Islet precursor cell (in vitro differentiated cells): ENCODE measurements around the gene KRTAP10-4.
"Not testable (repeated sequence)": the region's sequence is repeated elsewhere in the genome, so short reads cannot be mapped to it uniquely, and the experiment has no call there.

Experiments used
- DNase-seq: peaks from one replicate; pipeline ENCODE4 v3.0.0-alpha.2; 2018

KRTAP10-4 gene

GRCh38 chr21:44535963-44536362, 37.6 kb upstream of the KRTAP10-4 start:
- DNase-seq = peak; percentile 54

GRCh38 chr21:44537930-44538911, 35.3 kb upstream of the KRTAP10-4 start:
- peak; percentile 35 for DNase-seq

- DNase-seq = no peak
Observed at GRCh38 chr21:44539046-44539445, 34.5 kb upstream of the KRTAP10-4 start.

- peak; percentile 49 for DNase-seq
Observed at GRCh38 chr21:44539991-44540666, 33.4 kb upstream of the KRTAP10-4 start, which contains the start of gene KRTAP10-1. Gene KRTAP10-1, minus strand, starts transcription at chr21:44540195. Its CDS starts 45 bp downstream, at chr21:44540150.

GRCh38 chr21:44540741-44541288, 32.7 kb upstream of the KRTAP10-4 start:
- no peak for DNase-seq

- no peak for DNase-seq
Observed at GRCh38 chr21:44542716-44543115, 30.8 kb upstream of the KRTAP10-4 start.

GRCh38 chr21:44544566-44544965, 29.0 kb upstream of the KRTAP10-4 start:
- DNase-seq = no peak

- DNase-seq = peak; percentile 31
Observed at GRCh38 chr21:44547656-44548331, 25.7 kb upstream of the KRTAP10-4 start.

GRCh38 chr21:44548381-44548780, 25.1 kb upstream of the KRTAP10-4 start:
- no peak for DNase-seq

GRCh38 chr21:44548922-44549321, 24.6 kb upstream of the KRTAP10-4 start:
- peak; percentile 51 for DNase-seq

GRCh38 chr21:44549525-44550211, 23.9 kb upstream of the KRTAP10-4 start:
- no peak for DNase-seq

- peak; percentile 45 for DNase-seq
Observed at GRCh38 chr21:44550285-44550684, 23.2 kb upstream of the KRTAP10-4 start.

- DNase-seq = peak; percentile 50
Observed at GRCh38 chr21:44550807-44551206, 22.7 kb upstream of the KRTAP10-4 start.

- DNase-seq = no peak
Observed at GRCh38 chr21:44551340-44551961, 22.1 kb upstream of the KRTAP10-4 start, which contains the start of gene KRTAP10-2. Gene KRTAP10-2, minus strand, starts transcription at chr21:44551505. Its CDS starts 47 bp downstream, at chr21:44551458.

GRCh38 chr21:44552136-44552535, 21.4 kb upstream of the KRTAP10-4 start:
- no peak for DNase-seq

GRCh38 chr21:44552681-44553080, 20.8 kb upstream of the KRTAP10-4 start:
- DNase-seq = no peak

GRCh38 chr21:44555200-44555875, 18.2 kb upstream of the KRTAP10-4 start:
- no peak for DNase-seq

GRCh38 chr21:44556879-44557278, 16.6 kb upstream of the KRTAP10-4 start:
- no peak for DNase-seq

- DNase-seq = no peak
Observed at GRCh38 chr21:44557491-44558328, 15.8 kb upstream of the KRTAP10-4 start.

GRCh38 chr21:44558329-44558675, 15.2 kb upstream of the KRTAP10-4 start:
- not testable (repeated sequence) for DNase-seq
